Heart left ventricle (tissue), 13 donors: ENCODE results near the gene PHLPP1.

Experiments
- CTCF ChIP-seq, 12 donors: fragments of 200-600 bp; sonication (generic) in 4 of 12; IDR thresholded peaks; one replicate each; pipeline versions ENCODE4 v1.5.0 to v1.8.0; 2018 to 2022; ENCODE audit warnings: antibody characterized with exemption in 12 of 12, mild to moderate bottlenecking in 5 of 12
- POLR2A ChIP-seq, 2 donors: fragments of 450-650 bp; IDR thresholded peaks; one replicate each; pipeline ENCODE4 v1.6.1; 2017; ENCODE audit warnings: antibody characterized with exemption in 2 of 2, mild to moderate bottlenecking in 2 of 2, moderate library complexity in 2 of 2
- donor health status: ischemic (EF 13 %, LVEDD 7.1; RV severe dilation, severe dysfunction).
- donor health status: DM: no; HTN: yes; CAD: no.
- donor health status: DM: no; HTN: no; CAD: no.
- donor health status: ischemic (EF 25% LVEDD 6.9; RV normal size, moderate dysfunction).
- donor health status: ischemic (EF 25% LVEDD 5.7; RV mildly dilated, moderate dysfunction).
- donor health status: ischemic (EF 35%, LVEDD 5.7; RV mildly dilated, moderate dysfunction).
- donor health status: nonischemic (EF 11% LVEDD 7.7; RV severe dilation, severe dysfunction).
- donor health status: DM: yes; HTN: yes; CAD: no.
- donor health status: PGD.
- donor health status: ischemic (EF 29% LVEDD 5.4; RV normal size, mild dysfunction).
- donor health status: nonischemic (EF 23%, LVEDD 6.1; RV moderate dilation, normal function).

- no peak for TF ChIP-seq CTCF (IDR thresholded peaks at IDR 0.05)
- TF ChIP-seq POLR2A (IDR thresholded peaks at IDR 0.05), result no peak
Measured at GRCh38 chr18:62981566-62981965, 266.2 kb downstream of the PHLPP1 start.
